ENCODE results near the gene MXD4.

Gene MXD4

GRCh38 chr4:2291705-2292645 lies 30.1 kb upstream of the MXD4 start:
- no peak for DNase-seq (ENCODE audit: low spot score)

- peak; percentile 63 for DNase-seq (ENCODE audit: low spot score)
Observed at GRCh38 chr4:2290974-2291704, 29.2 kb upstream of the MXD4 start.

- DNase-seq (ENCODE audit: low spot score) = no peak
Observed at GRCh38 chr4:2290488-2290887, 28.6 kb upstream of the MXD4 start.

- no peak for DNase-seq (ENCODE audit: low spot score)
Observed at GRCh38 chr4:2289955-2290333, 28.0 kb upstream of the MXD4 start.

- DNase-seq (ENCODE audit: low spot score) = no peak
Observed at GRCh38 chr4:2289311-2289954, 27.5 kb upstream of the MXD4 start.

GRCh38 chr4:2288051-2288541 lies 26.2 kb upstream of the MXD4 start:
- DNase-seq (ENCODE audit: low spot score) = no peak

- DNase-seq (ENCODE audit: low spot score) = no peak
Observed at GRCh38 chr4:2287594-2287915, 25.6 kb upstream of the MXD4 start.

GRCh38 chr4:2286904-2287593 lies 25.1 kb upstream of the MXD4 start:
- DNase-seq (ENCODE audit: low spot score) = no peak

- no peak for DNase-seq (ENCODE audit: low spot score)
Observed at GRCh38 chr4:2285613-2286381, 23.9 kb upstream of the MXD4 start.

GRCh38 chr4:2284934-2285612 lies 23.2 kb upstream of the MXD4 start:
- DNase-seq (ENCODE audit: low spot score) = no peak

GRCh38 chr4:2284161-2284933 lies 22.4 kb upstream of the MXD4 start:
- no peak for DNase-seq (ENCODE audit: low spot score)

GRCh38 chr4:2283199-2283711 lies 21.3 kb upstream of the MXD4 start:
- DNase-seq (ENCODE audit: low spot score) = no peak

GRCh38 chr4:2281575-2282343 lies 19.9 kb upstream of the MXD4 start:
- peak; percentile 54 for DNase-seq (ENCODE audit: low spot score)

- no peak for DNase-seq (ENCODE audit: low spot score)
Observed at GRCh38 chr4:2280531-2281300, 18.8 kb upstream of the MXD4 start.

- DNase-seq (ENCODE audit: low spot score) = no peak
Observed at GRCh38 chr4:2277956-2278355, 16.0 kb upstream of the MXD4 start.

GRCh38 chr4:2276581-2277325 lies 14.8 kb upstream of the MXD4 start:
- no peak for DNase-seq (ENCODE audit: low spot score)

- DNase-seq (ENCODE audit: low spot score) = no peak
Observed at GRCh38 chr4:2275546-2276251, 13.8 kb upstream of the MXD4 start.
